ENCODE results near the gene FBRSL1.

DNA sequence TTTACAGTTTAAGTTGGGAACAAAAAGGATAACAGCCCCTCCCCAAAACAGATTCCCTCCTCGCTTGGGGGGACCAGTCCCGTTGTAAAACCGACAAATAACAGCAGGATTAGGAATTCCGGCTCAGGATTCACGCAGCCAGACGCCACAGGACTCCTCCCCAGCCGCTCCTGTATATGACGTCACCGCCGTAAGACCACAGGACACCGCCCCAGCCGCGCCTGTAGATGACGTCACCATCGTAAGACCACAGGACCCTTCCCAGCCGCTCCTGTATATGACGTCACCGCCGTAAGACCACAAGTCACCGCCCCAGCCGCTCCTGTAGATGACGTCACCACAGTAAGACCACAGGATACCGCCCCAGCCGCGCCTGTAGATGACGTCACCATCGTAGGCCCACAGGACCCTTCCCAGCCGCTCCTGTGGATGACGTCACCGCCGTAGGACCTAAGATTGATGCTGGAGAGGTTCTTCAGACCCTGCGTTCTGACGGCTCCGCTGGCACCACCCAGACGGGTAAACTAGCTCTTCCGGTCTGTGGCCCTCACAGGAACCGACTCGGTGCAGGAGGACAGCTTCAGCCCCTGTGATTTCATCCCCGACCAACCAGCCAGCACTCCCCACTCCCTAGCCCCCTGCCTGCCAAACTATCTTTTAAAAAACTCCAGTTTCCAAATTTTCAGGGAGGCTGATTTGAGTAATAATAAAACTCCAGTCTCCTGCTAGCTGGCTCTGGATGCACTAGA lies 43.9 kb upstream of the FBRSL1 start:
- TF ChIP-seq, protein P1, sequence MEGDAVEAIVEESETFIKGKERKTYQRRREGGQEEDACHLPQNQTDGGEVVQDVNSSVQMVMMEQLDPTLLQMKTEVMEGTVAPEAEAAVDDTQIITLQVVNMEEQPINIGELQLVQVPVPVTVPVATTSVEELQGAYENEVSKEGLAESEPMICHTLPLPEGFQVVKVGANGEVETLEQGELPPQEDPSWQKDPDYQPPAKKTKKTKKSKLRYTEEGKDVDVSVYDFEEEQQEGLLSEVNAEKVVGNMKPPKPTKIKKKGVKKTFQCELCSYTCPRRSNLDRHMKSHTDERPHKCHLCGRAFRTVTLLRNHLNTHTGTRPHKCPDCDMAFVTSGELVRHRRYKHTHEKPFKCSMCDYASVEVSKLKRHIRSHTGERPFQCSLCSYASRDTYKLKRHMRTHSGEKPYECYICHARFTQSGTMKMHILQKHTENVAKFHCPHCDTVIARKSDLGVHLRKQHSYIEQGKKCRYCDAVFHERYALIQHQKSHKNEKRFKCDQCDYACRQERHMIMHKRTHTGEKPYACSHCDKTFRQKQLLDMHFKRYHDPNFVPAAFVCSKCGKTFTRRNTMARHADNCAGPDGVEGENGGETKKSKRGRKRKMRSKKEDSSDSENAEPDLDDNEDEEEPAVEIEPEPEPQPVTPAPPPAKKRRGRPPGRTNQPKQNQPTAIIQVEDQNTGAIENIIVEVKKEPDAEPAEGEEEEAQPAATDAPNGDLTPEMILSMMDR (conservative IDR thresholded peaks at IDR 0.05; ENCODE audit: low read depth, low read length) = no peak
- no peak for TF ChIP-seq EZH2phosphoT487 (IDR thresholded peaks at IDR 0.05; ENCODE audit: borderline replicate concordance, low read length)

Measured in PC-3 (cell line).